ENCODE data around the gene ACVRL1.

GRCh38 chr12:51937926-51938325 lies 30.6 kb downstream of the ACVRL1 start:
- TF ChIP-seq JUNB (CRISPR knock-in tag; conservative IDR thresholded peaks at IDR 0.05) (no peak), KLF6 (CRISPR knock-in tag; IDR thresholded peaks at IDR 0.05; ENCODE audit: borderline replicate concordance) (no peak), ETS1 (conservative IDR thresholded peaks at IDR 0.05; ENCODE audit: control insufficient read depth, low read depth, low read length) (no peak)
